Measurements from ENCODE around the gene DUS1L.

DNA sequence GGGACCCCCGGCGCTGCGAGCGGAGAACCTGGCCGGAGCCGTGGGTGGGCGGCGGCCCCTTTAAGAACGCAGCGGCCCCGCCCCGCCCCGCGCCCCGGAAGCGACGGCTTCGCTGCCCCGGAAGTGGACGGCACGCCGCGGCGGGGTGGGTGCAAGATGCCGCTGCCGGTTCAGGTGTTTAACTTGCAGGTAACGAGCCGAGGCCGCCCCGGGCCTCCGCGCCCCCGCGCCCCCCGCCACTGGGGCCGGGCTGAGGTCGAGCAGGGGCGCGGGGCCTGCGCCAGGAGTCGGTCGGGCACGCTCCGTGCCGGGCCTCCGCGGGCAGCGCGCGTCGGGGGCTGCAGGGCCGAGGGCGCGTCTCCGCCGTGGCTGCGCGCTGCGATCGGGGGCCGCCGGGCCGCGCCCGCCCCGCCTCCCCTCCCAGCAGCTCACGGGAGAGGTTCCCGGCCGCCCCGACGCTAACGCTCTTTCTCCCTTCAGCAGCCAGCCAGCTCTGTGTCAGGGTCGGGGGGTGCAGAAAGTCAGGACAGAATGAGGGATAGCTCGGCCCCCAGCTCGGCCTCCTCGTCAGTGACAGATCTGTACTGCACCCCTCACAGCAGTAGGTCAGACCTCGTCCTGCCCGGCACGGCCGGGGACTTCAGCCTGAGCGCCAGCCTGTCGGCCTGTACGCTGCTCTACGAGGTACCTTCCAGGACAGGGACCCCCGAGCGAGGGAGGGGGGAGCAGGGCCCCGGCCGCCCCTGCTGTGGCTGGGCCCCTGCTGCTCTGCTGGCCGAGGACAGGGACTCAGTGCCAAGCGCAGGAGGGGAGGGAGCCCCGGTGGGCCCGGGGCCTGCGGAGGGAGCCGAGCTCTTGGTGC is 13.6 kb downstream of the DUS1L start, which contains the start of the genes GPS1 and RFNG:
- TF ChIP-seq, protein P1, sequence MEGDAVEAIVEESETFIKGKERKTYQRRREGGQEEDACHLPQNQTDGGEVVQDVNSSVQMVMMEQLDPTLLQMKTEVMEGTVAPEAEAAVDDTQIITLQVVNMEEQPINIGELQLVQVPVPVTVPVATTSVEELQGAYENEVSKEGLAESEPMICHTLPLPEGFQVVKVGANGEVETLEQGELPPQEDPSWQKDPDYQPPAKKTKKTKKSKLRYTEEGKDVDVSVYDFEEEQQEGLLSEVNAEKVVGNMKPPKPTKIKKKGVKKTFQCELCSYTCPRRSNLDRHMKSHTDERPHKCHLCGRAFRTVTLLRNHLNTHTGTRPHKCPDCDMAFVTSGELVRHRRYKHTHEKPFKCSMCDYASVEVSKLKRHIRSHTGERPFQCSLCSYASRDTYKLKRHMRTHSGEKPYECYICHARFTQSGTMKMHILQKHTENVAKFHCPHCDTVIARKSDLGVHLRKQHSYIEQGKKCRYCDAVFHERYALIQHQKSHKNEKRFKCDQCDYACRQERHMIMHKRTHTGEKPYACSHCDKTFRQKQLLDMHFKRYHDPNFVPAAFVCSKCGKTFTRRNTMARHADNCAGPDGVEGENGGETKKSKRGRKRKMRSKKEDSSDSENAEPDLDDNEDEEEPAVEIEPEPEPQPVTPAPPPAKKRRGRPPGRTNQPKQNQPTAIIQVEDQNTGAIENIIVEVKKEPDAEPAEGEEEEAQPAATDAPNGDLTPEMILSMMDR (IDR thresholded peaks at IDR 0.05; ENCODE audit: low read depth, low read length): no peak
- TF ChIP-seq EZH2phosphoT487 (IDR thresholded peaks at IDR 0.05; ENCODE audit: low read depth): no peak
